MM.1S (cell line): ENCODE data around the gene RRP36.

Source experiments
- EZH2 ChIP-seq: fragments of 300-600 bp; sonication (generic); optimal IDR thresholded peaks from 2 replicates; pipeline ENCODE3; 2017; ENCODE audit warnings: low read depth, mild to moderate bottlenecking, antibody characterized with exemption, low read length, mixed read lengths
- EZH2phosphoT487 ChIP-seq: fragments of 300-600 bp; sonication (generic); IDR thresholded peaks from 2 replicates; pipeline ENCODE4 v1.6.1; 2018; ENCODE audit warnings: antibody characterized with exemption, low read length

GRCh38 chr6:43024436-43024835 is 3.0 kb downstream of the RRP36 start:
- TF ChIP-seq EZH2 (no peak), EZH2phosphoT487 (no peak)
